Tibial artery (tissue), 4 donors: ENCODE data around the gene UBE2E2.

ENCODE experiments used
- DNase-seq, 2 donors: peaks; one replicate each; pipeline ENCODE4 v3.0.0-alpha.2; 2019
- H3K27ac ChIP-seq, 2 donors: fragments of 200-600 bp; sonication (generic) in 1 of 2; 1 replicate in 1 of 2; 2 replicates in 1 of 2; pipeline ENCODE4 v1.5.1; 2018 to 2019; ENCODE audit warnings: mild to moderate bottlenecking in 1 of 2
- H3K27me3 ChIP-seq, 2 donors: fragments of 200-600 bp; sonication (generic) in 1 of 2; one replicate each; pipeline versions ENCODE4 v1.5.1 to v1.6.0; 2016 to 2019
- H3K36me3 ChIP-seq, 3 donors: fragments of 200-600 bp; sonication (generic) in 2 of 3; one replicate each; pipeline ENCODE4 v1.5.1; 2016 to 2019; ENCODE audit warnings: mild to moderate bottlenecking in 2 of 3
- H3K4me1 ChIP-seq, 4 donors: fragments of 200-600 bp; sonication (generic) in 2 of 4; 1 replicate in 3 of 4; 2 replicates in 1 of 4; pipeline ENCODE4 v1.5.1; 2016 to 2019
- H3K4me3 ChIP-seq, 2 donors: fragments of 200-600 bp; sonication (generic) in 1 of 2; 1 replicate in 1 of 2; 2 replicates in 1 of 2; pipeline ENCODE4 v1.5.1; 2018 to 2019; ENCODE audit warnings: mild to moderate bottlenecking in 2 of 2
- H3K9me3 ChIP-seq, 3 donors: fragments of 200-600 bp; sonication (generic) in 1 of 3; one replicate each; pipeline ENCODE4 v1.5.1; 2016 to 2019
- CTCF ChIP-seq, 2 experiments: fragments of 200-600 bp in 1 of 2; fragments of 450-650 bp in 1 of 2; IDR thresholded peaks; one replicate each; pipeline ENCODE4 v1.5.1; 2017 to 2019; ENCODE audit warnings: antibody characterized with exemption in 2 of 2, mild to moderate bottlenecking in 1 of 2, moderate library complexity in 1 of 2
- intact Hi-C: fragments of 100-400 bp; cut with DNase I; formaldehyde crosslinking; loops from one replicate; pipeline ENCODE4 v1.15.0; 2023; ENCODE audit warnings: low total_unique reads

The UBE2E2 gene

GRCh38 chr3:23249961-23250360, 46.8 kb downstream of the UBE2E2 start:
- Histone ChIP-seq H3K36me3 (no peaks in the 10 kb centered on the region), H3K27me3 (no peaks in the 10 kb centered on the region), H3K4me1 (peaks cover 0 to 42% (median 2%) of the 10 kb centered on the region in 4 donors), H3K9me3 (no peaks in the 10 kb centered on the region), H3K27ac (no peak overlapping the region), H3K4me3 (no peak overlapping the region)
- DNase-seq, result no peak
- intact Hi-C loops, result no loop called here
- no peak for TF ChIP-seq CTCF (IDR thresholded peaks at IDR 0.05)

- no peaks in the 10 kb centered on the region for H3K27me3 ChIP-seq
- peaks cover 0 to 63% (median 4%) of the 10 kb centered on the region in 4 donors for H3K4me1 ChIP-seq
- H3K27ac ChIP-seq, result no peak overlapping the region
- no peaks in the 10 kb centered on the region for H3K36me3 ChIP-seq
- TF ChIP-seq CTCF (IDR thresholded peaks at IDR 0.05), result no peak
- H3K4me3 ChIP-seq, result no peak overlapping the region
- no peak for DNase-seq
- no peaks in the 10 kb centered on the region for H3K9me3 ChIP-seq
- intact Hi-C loops, result no loop called here
Measured at GRCh38 chr3:23252122-23252521, 49.0 kb downstream of the UBE2E2 start.

GRCh38 chr3:23253214-23253613, 50.1 kb downstream of the UBE2E2 start:
- intact Hi-C loops, result no loop called here
- Histone ChIP-seq H3K27me3 (no peaks in the 10 kb centered on the region), H3K4me1 (peaks cover 0 to 62% (median 4%) of the 10 kb centered on the region in 4 donors), H3K27ac (no peak overlapping the region), H3K4me3 (no peak overlapping the region), H3K36me3 (no peaks in the 10 kb centered on the region), H3K9me3 (no peaks in the 10 kb centered on the region)
- no peak for DNase-seq
- TF ChIP-seq CTCF (IDR thresholded peaks at IDR 0.05), result no peak

GRCh38 chr3:23254282-23254681, 51.2 kb downstream of the UBE2E2 start:
- Histone ChIP-seq H3K4me3 (no peak overlapping the region), H3K27ac (no peak overlapping the region), H3K9me3 (no peaks in the 10 kb centered on the region), H3K4me1 (peaks cover 0 to 55% (median 4%) of the 10 kb centered on the region in 4 donors), H3K36me3 (no peaks in the 10 kb centered on the region), H3K27me3 (no peaks in the 10 kb centered on the region)
- intact Hi-C loops, result no loop called here
- no peak for DNase-seq
- no peak for TF ChIP-seq CTCF (IDR thresholded peaks at IDR 0.05)

GRCh38 chr3:23254835-23255234, 51.7 kb downstream of the UBE2E2 start:
- Histone ChIP-seq H3K27me3 (no peaks in the 10 kb centered on the region), H3K9me3 (no peaks in the 10 kb centered on the region), H3K27ac (no peak overlapping the region), H3K4me3 (no peak overlapping the region), H3K36me3 (no peaks in the 10 kb centered on the region), H3K4me1 (peaks cover 0 to 55% (median 4%) of the 10 kb centered on the region in 4 donors)
- TF ChIP-seq CTCF (IDR thresholded peaks at IDR 0.05), result no peak
- intact Hi-C loops, result no loop called here
- no peak for DNase-seq
